Measurements from ENCODE around the gene LCOR. TPM values are rescaled to one million over a fixed set of nuclear protein-coding genes. Genes with fewer than 3 reads are reported as not detected.

The LCOR gene
- total and polyA plus RNA-seq, 2 donors (not counting 1 experiment from before 2014, with no cell fraction given): 15.0 to 15.7 TPM

DNA sequence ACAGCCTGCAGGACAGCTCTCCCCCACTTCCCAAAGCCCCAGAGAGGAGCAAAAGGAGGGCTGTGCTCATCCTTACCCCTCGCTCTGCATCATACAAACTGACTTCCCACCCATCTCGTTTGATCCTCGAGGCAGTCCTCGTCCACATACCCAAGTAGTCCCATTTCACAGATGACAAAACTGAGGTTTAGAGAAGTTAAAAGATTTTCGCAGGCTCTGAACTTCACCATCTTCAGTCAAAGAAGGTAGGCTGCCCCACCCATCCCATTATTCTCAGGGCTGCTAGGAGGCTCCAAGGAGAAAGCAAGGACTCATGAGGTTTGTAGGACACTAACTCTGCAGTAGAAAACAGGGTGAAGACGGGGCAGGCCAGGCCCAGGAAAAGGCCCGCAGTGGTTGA lies 206.6 kb downstream of the LCOR start:
- DNase-seq (ENCODE audit: low read depth in 2 of 2): no peak
- Histone ChIP-seq H3K9ac (ENCODE audit: insufficient read depth, low read length) (no peak overlapping the region), H3K27ac (ENCODE audit: insufficient read depth, low read length) (no peak overlapping the region), H3K79me2 (ENCODE audit: control insufficient read depth, insufficient read depth, low read length) (no peaks in the 10 kb centered on the region), H3K9me3 (ENCODE audit: control insufficient read depth, insufficient read depth, low read depth, low read length) (no peaks in the 10 kb centered on the region), H2AFZ (ENCODE audit: low read length) (no peak overlapping the region), H3K4me2 (ENCODE audit: extremely low read depth, insufficient read depth, low read length) (no peak overlapping the region), H4K20me1 (ENCODE audit: control insufficient read depth, extremely low read depth, insufficient read depth, low read length) (no peaks in the 10 kb centered on the region), H3K4me3 (replicated peaks in 1 of 4; ENCODE audit: control extremely low read depth in 1 of 4, insufficient read depth in 1 of 4, low read depth in 3 of 4, low read length in 4 of 4) (no peak overlapping the region), H3K4me1 (ENCODE audit: control insufficient read depth, extremely low read depth, insufficient read depth, low read length) (peaks cover 2% of the 10 kb centered on the region), H3K27me3 (ENCODE audit: control insufficient read depth, insufficient read depth, low read length) (no peaks in the 10 kb centered on the region), H3K36me3 (ENCODE audit: control insufficient read depth, insufficient read depth, low read length) (no peaks in the 10 kb centered on the region)
- no peak for TF ChIP-seq EZH2 (IDR thresholded peaks at IDR 0.05; ENCODE audit: low read length, missing control alignments)
- TF ChIP-seq, protein P1, sequence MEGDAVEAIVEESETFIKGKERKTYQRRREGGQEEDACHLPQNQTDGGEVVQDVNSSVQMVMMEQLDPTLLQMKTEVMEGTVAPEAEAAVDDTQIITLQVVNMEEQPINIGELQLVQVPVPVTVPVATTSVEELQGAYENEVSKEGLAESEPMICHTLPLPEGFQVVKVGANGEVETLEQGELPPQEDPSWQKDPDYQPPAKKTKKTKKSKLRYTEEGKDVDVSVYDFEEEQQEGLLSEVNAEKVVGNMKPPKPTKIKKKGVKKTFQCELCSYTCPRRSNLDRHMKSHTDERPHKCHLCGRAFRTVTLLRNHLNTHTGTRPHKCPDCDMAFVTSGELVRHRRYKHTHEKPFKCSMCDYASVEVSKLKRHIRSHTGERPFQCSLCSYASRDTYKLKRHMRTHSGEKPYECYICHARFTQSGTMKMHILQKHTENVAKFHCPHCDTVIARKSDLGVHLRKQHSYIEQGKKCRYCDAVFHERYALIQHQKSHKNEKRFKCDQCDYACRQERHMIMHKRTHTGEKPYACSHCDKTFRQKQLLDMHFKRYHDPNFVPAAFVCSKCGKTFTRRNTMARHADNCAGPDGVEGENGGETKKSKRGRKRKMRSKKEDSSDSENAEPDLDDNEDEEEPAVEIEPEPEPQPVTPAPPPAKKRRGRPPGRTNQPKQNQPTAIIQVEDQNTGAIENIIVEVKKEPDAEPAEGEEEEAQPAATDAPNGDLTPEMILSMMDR (conservative IDR thresholded peaks at IDR 0.05 in 1 of 2, IDR thresholded peaks at IDR 0.05 in 1 of 2; ENCODE audit: low read depth in 1 of 2, low read length in 2 of 2): no peak

DNA sequence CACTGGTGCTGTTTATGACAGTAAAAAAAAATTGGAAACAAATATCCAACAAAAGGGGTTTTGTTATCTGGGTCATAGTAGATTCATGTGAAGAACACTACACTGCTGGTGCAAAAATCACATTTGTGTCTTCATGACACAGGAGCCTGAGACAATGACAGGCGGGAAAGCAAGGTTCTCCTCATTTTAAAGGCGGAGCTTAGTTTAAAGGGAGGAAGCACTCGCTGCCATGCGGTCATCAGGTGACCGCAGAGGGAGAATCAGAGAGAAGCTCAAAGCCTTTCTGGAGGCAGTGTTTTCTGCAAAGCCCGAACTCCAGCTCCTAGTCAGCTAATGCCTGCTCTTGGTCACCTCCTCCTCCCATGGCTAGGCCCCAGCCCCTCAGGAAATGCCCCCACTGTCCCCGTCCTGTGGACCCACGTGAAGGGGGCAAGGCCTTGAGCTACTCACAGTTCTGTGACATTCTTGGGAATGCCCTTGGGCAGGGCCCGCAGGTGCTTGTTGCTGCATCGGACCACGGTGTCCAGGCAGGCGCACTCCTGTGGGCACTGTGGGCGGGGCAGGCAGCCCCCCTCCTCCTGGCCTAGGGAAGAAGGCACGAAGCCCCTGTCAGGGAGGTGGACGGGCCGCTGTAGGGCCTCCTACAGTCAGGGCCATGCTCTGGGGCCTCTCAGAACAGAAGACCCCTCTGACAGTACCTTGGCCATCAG lies 207.6 kb downstream of the LCOR start:
- Histone ChIP-seq H3K79me2 (ENCODE audit: control insufficient read depth, insufficient read depth, low read length) (no peaks in the 10 kb centered on the region), H3K9ac (ENCODE audit: insufficient read depth, low read length) (no peak overlapping the region), H3K36me3 (ENCODE audit: control insufficient read depth, insufficient read depth, low read length) (no peaks in the 10 kb centered on the region), H3K4me1 (ENCODE audit: control insufficient read depth, extremely low read depth, insufficient read depth, low read length) (peaks cover 2% of the 10 kb centered on the region), H2AFZ (ENCODE audit: low read length) (no peak overlapping the region), H4K20me1 (ENCODE audit: control insufficient read depth, extremely low read depth, insufficient read depth, low read length) (no peaks in the 10 kb centered on the region), H3K9me3 (ENCODE audit: control insufficient read depth, insufficient read depth, low read depth, low read length) (no peaks in the 10 kb centered on the region), H3K27me3 (ENCODE audit: control insufficient read depth, insufficient read depth, low read length) (no peaks in the 10 kb centered on the region), H3K4me3 (replicated peaks in 1 of 4; ENCODE audit: control extremely low read depth in 1 of 4, insufficient read depth in 1 of 4, low read depth in 3 of 4, low read length in 4 of 4) (no peak overlapping the region), H3K4me2 (ENCODE audit: extremely low read depth, insufficient read depth, low read length) (no peak overlapping the region), H3K27ac (ENCODE audit: insufficient read depth, low read length) (no peak overlapping the region)
- TF ChIP-seq EZH2 (IDR thresholded peaks at IDR 0.05; ENCODE audit: low read length, missing control alignments): no peak
- TF ChIP-seq, protein P1 (conservative IDR thresholded peaks at IDR 0.05 in 1 of 2, IDR thresholded peaks at IDR 0.05 in 1 of 2; ENCODE audit: low read depth in 1 of 2, low read length in 2 of 2): no peak
- no peak for DNase-seq (ENCODE audit: low read depth in 2 of 2)

DNA sequence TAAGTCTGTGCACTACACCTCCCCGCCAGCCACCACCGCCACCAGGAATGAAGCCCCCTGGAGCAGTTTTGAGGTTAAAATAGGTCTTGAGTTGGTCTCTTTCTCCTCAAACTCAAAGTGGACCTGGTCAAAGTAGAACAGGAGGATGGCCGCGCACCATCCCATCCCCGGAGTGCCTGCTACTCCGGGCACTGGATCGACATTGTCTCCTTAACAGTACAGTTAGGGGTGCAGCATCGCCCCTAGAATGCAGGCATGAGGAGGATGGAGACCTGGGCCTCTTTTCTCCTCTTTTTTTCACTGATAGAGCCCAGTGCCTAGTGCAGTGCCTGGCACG lies 208.1 kb downstream of the LCOR start:
- TF ChIP-seq EZH2 (IDR thresholded peaks at IDR 0.05; ENCODE audit: low read length, missing control alignments): no peak
- TF ChIP-seq, protein P1 (conservative IDR thresholded peaks at IDR 0.05 in 1 of 2, IDR thresholded peaks at IDR 0.05 in 1 of 2; ENCODE audit: low read depth in 1 of 2, low read length in 2 of 2): no peak
- Histone ChIP-seq H3K27me3 (ENCODE audit: control insufficient read depth, insufficient read depth, low read length) (no peaks in the 10 kb centered on the region), H3K4me1 (ENCODE audit: control insufficient read depth, extremely low read depth, insufficient read depth, low read length) (peaks cover 2% of the 10 kb centered on the region), H3K27ac (ENCODE audit: insufficient read depth, low read length) (no peak overlapping the region), H3K9me3 (ENCODE audit: control insufficient read depth, insufficient read depth, low read depth, low read length) (no peaks in the 10 kb centered on the region), H3K4me3 (replicated peaks in 1 of 4; ENCODE audit: control extremely low read depth in 1 of 4, insufficient read depth in 1 of 4, low read depth in 3 of 4, low read length in 4 of 4) (no peak overlapping the region), H3K36me3 (ENCODE audit: control insufficient read depth, insufficient read depth, low read length) (no peaks in the 10 kb centered on the region), H3K4me2 (ENCODE audit: extremely low read depth, insufficient read depth, low read length) (no peak overlapping the region), H3K79me2 (ENCODE audit: control insufficient read depth, insufficient read depth, low read length) (no peaks in the 10 kb centered on the region), H3K9ac (ENCODE audit: insufficient read depth, low read length) (no peak overlapping the region), H2AFZ (ENCODE audit: low read length) (no peak overlapping the region), H4K20me1 (ENCODE audit: control insufficient read depth, extremely low read depth, insufficient read depth, low read length) (no peaks in the 10 kb centered on the region)
- no peak for DNase-seq (ENCODE audit: low read depth in 2 of 2)

Measured in fibroblast of lung (primary cell).